ENCODE measurements around the gene MUSK.
"Not testable (repeated sequence)": the region's sequence is repeated elsewhere in the genome, so short reads cannot be mapped to it uniquely, and the experiment has no call there.

MUSK gene

GRCh38 chr9:110691002-110691549 is 22.5 kb downstream of the MUSK start:
- no peak for DNase-seq

- DNase-seq: not testable (repeated sequence)
Measured at GRCh38 chr9:110695846-110696245, 27.3 kb downstream of the MUSK start.

- DNase-seq: no peak
Measured at GRCh38 chr9:110700953-110701352, 32.4 kb downstream of the MUSK start.

GRCh38 chr9:110703669-110704068 is 35.1 kb downstream of the MUSK start:
- DNase-seq: no peak

- DNase-seq: no peak
Measured at GRCh38 chr9:110707419-110707818, 38.8 kb downstream of the MUSK start.

GRCh38 chr9:110710420-110710819 is 41.8 kb downstream of the MUSK start:
- no peak for DNase-seq

- no peak for DNase-seq
Measured at GRCh38 chr9:110712955-110713354, 44.4 kb downstream of the MUSK start.

GRCh38 chr9:110714314-110714713 is 45.7 kb downstream of the MUSK start:
- DNase-seq: no peak

GRCh38 chr9:110728058-110728457 is 59.5 kb downstream of the MUSK start:
- no peak for DNase-seq

GRCh38 chr9:110729641-110730040 is 61.0 kb downstream of the MUSK start:
- no peak for DNase-seq

- no peak for DNase-seq
Measured at GRCh38 chr9:110731437-110732028, 62.9 kb downstream of the MUSK start.

GRCh38 chr9:110738982-110739381 is 70.4 kb downstream of the MUSK start:
- DNase-seq: no peak

- DNase-seq: peak in 5 of 56 donors; percentile 2 to 28 (median 6)
Measured at GRCh38 chr9:110742741-110743371, 74.3 kb downstream of the MUSK start.

- peak in 3 of 56 donors; percentile 4 to 40 (median 6) for DNase-seq
Measured at GRCh38 chr9:110744715-110745384, 76.3 kb downstream of the MUSK start.

- DNase-seq: no peak
Measured at GRCh38 chr9:110745676-110746075, 77.1 kb downstream of the MUSK start.

- DNase-seq: no peak
Measured at GRCh38 chr9:110746211-110746930, 77.8 kb downstream of the MUSK start.

- no peak for DNase-seq
Measured at GRCh38 chr9:110748251-110748893, 79.8 kb downstream of the MUSK start.

- DNase-seq: no peak
Measured at GRCh38 chr9:110750272-110750671, 81.7 kb downstream of the MUSK start.

- no peak for DNase-seq
Measured at GRCh38 chr9:110751971-110752370, 83.4 kb downstream of the MUSK start.

- DNase-seq: no peak
Measured at GRCh38 chr9:110752766-110753165, 84.2 kb downstream of the MUSK start.

GRCh38 chr9:110753731-110754231 is 85.2 kb downstream of the MUSK start:
- no peak for DNase-seq

Data from amygdala (tissue), 56 donors.